ENCODE results near the gene RIMBP3C. TPM values are rescaled to one million over a fixed set of nuclear protein-coding genes. Genes with fewer than 3 reads are reported as not detected.
"Not testable (repeated sequence)": the region's sequence is repeated elsewhere in the genome, so short reads cannot be mapped to it uniquely, and the experiment has no call there.

RIMBP3C gene, protein sequence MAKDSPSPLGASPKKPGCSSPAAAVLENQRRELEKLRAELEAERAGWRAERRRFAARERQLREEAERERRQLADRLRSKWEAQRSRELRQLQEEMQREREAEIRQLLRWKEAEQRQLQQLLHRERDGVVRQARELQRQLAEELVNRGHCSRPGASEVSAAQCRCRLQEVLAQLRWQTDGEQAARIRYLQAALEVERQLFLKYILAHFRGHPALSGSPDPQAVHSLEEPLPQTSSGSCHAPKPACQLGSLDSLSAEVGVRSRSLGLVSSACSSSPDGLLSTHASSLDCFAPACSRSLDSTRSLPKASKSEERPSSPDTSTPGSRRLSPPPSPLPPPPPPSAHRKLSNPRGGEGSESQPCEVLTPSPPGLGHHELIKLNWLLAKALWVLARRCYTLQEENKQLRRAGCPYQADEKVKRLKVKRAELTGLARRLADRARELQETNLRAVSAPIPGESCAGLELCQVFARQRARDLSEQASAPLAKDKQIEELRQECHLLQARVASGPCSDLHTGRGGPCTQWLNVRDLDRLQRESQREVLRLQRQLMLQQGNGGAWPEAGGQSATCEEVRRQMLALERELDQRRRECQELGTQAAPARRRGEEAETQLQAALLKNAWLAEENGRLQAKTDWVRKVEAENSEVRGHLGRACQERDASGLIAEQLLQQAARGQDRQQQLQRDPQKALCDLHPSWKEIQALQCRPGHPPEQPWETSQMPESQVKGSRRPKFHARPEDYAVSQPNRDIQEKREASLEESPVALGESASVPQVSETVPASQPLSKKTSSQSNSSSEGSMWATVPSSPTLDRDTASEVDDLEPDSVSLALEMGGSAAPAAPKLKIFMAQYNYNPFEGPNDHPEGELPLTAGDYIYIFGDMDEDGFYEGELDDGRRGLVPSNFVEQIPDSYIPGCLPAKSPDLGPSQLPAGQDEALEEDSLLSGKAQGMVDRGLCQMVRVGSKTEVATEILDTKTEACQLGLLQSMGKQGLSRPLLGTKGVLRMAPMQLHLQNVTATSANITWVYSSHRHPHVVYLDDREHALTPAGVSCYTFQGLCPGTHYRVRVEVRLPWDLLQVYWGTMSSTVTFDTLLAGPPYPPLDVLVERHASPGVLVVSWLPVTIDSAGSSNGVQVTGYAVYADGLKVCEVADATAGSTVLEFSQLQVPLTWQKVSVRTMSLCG (N-terminal part only)
- 1 to 10 TPM in 1 of 2 donors, under 1 TPM in 1; 0.50 to 1.4 TPM for total RNA-seq

DNA sequence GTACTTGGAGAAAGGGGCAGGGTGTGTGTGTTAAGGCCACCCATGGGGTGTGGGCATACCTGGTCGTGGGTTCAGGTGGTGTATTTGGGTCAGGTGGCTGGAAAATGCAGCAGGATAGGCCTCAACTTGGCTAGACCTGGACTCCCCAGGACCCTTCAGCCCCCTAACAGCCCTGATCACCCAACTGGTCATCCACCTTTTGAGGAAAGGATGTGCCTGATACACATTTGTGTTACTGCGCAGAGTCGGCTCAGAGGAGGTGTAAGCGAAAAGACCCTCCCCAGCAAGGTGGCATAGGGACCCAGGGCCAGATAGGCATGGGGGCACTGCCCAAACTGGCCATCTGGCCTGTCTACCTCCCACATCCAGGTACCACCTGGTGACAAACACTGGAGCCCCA is at the start of gene RIMBP3C:
Gene RIMBP3C, minus strand, starts transcription at position 101 of the 400 bp plus-strand sequence. CDS start 485 bp downstream, outside the sequence.
- not testable (repeated sequence) for H3K27me3 Mint-ChIP-seq; H3K9me3 Mint-ChIP-seq; H3K4me1 Mint-ChIP-seq (ENCODE audit: low read depth in 2 of 2); H3K36me3 Mint-ChIP-seq; ATAC-seq; H3K27ac Mint-ChIP-seq; H3K4me3 Mint-ChIP-seq; DNase-seq (ENCODE audit: low spot score)

DNA sequence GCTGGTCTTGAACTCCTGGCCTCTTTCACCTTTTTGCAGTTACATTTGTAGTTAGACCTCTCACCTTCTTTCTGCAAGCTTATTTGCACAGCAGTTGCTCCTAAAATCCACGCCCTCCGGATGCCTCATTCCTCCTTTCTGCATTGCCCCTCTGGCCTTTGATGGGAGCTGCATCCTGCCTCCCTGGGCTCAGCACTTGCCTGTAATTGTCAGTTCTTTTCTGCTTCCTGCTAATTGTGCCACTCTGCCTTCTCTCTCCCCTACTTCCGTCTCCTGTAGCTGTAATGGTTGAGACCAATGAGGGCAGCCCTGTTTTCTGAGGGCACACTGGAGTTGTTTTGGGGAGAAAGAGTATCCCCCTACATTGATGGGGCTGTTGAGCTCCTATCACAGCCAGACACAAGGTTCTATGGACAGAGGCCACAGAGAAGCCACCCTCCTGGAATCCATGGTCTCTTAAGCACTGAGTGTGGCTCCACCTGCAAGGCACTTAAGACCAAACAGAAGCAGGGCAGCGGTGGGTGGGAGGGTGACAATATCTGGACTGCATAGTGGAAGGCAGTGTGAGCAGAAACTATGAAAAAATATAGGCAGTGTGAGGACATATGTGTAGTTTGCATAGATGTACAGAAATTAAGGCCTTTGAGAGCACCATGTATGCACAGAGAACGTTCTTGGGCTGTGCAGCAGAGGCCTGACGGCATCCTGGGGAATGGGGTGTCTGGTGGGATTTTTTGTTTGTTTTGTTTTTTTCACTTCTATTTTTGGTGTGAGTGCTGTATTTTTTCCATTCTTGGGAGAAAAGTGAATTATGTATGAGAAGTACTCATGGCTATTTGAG is 48.0 kb upstream of the RIMBP3C start:
- H3K9me3 Mint-ChIP-seq = no peaks in the 10 kb centered on the region
- ATAC-seq (no peak), DNase-seq (ENCODE audit: low spot score) (no peak)
- H3K36me3 Mint-ChIP-seq = peaks cover 20% of the 10 kb centered on the region
- H3K27me3 Mint-ChIP-seq = no peaks in the 10 kb centered on the region
- H3K27ac Mint-ChIP-seq = peak overlapping the region; percentile 71 to 79
- H3K4me3 Mint-ChIP-seq = peak overlapping the region; percentile 55
- H3K4me1 Mint-ChIP-seq (ENCODE audit: low read depth in 2 of 2) = peaks cover 45 to 46% of the 10 kb centered on the region in 2 donors

DNA sequence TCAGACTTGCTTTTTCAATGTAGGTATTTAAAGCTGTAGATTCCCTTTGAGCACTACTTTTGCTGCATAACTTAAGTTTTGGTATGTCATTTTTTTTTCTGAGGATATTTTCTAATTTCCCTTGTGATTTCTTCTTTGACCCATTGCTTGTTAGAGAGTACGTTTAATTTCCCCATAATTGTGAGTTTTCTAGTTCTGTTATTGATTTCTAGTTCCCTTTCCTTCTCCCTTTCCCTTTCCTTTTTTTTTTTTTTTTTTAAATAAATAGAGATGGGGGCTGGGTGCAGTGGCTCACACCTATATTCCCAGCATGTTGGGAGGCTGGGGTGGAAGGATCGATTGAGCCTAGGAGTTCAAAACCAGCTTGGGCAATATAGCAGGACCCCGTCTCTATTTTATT is 47.0 kb upstream of the RIMBP3C start:
- ATAC-seq = no peak
- peak overlapping the region in 1 of 2 donors; percentile 55 for H3K27ac Mint-ChIP-seq
- no peak overlapping the region for H3K4me3 Mint-ChIP-seq
- H3K9me3 Mint-ChIP-seq = no peaks in the 10 kb centered on the region
- no peaks in the 10 kb centered on the region for H3K27me3 Mint-ChIP-seq
- no peak for DNase-seq (ENCODE audit: low spot score)
- H3K36me3 Mint-ChIP-seq = peaks cover 29% of the 10 kb centered on the region
- peaks cover 53 to 55% of the 10 kb centered on the region in 2 donors for H3K4me1 Mint-ChIP-seq (ENCODE audit: low read depth in 2 of 2)

DNA sequence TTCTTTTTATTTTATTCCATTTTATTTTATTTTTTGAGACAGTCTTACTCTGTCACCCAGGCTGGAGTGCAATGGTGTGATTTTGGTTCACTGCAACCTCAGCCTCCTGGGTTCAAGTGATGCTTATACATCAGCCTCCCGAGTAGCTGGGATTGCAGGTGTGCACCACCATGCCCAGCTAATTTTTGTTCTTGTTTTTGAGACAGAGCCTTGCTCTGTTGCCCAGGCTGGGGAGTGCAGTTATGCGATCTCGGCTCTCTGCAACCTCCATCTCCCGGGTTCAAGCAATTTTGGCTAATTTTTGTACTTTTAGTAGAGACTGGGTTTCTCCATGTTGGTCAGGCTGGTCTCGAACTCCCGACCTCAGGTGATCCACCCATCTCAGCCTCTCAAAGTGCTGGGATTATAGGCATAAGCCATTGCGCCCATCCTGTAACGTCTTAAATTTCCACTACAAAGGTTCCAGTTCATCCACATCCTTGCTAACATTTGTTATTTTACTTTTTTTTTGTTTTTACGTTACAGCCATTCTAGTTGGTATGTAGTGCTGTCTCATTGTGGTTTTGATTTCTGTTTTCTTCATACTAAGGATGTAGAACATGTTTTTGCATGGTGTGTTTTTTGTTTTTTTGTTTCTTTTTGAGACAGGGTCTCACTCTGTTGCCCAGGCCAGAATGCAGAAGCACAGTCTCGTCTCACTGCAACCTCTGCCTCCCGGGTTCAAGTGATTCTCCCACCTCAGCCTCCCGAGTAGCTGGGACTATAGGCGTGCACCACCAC is 45.3 kb upstream of the RIMBP3C start:
- H3K27ac Mint-ChIP-seq; H3K4me3 Mint-ChIP-seq; DNase-seq (ENCODE audit: low spot score); H3K27me3 Mint-ChIP-seq; H3K9me3 Mint-ChIP-seq; ATAC-seq: not testable (repeated sequence)
- Mint-ChIP-seq H3K36me3 (peaks cover 32% of the 10 kb centered on the region), H3K4me1 (ENCODE audit: low read depth in 2 of 2) (peaks cover 58% of the 10 kb centered on the region in 2 donors)

DNA sequence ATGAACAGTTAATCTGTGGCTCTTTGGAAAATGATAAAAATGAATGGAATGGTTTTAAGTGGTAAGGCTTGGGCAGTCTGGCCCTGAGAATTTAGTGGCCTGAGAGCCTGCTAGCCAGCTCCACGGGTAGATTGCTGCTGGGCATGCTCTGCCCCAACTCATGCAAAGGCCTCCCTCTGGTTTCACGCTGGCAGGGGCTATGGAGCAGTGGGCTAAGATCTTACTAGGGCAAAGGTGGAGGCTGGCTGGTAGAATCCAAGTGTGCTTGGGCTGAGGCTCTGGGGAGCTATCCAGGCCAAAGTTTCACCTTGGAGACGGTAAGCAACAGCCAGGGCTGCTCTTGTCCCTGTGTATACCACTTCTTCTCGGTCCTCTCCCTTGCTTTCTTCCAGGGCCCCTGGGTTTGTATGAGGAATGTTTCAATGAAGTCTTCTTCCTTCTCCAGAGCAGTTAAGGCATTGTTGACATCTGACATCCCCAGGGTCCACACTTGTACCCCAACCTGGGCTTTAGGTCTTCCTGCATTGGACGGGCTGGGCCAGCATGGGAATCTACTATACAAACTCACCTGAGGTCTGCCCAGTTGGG is 43.7 kb upstream of the RIMBP3C start:
- DNase-seq (ENCODE audit: low spot score) = no peak
- H3K27ac Mint-ChIP-seq = peak overlapping the region; percentile 69 to 83
- H3K4me3 Mint-ChIP-seq = no peak overlapping the region
- H3K4me1 Mint-ChIP-seq (ENCODE audit: low read depth in 2 of 2) = peaks cover 67 to 72% of the 10 kb centered on the region in 2 donors
- no peaks in the 10 kb centered on the region for H3K9me3 Mint-ChIP-seq
- peaks cover 36% of the 10 kb centered on the region for H3K36me3 Mint-ChIP-seq
- ATAC-seq = no peak
- H3K27me3 Mint-ChIP-seq = no peaks in the 10 kb centered on the region

DNA sequence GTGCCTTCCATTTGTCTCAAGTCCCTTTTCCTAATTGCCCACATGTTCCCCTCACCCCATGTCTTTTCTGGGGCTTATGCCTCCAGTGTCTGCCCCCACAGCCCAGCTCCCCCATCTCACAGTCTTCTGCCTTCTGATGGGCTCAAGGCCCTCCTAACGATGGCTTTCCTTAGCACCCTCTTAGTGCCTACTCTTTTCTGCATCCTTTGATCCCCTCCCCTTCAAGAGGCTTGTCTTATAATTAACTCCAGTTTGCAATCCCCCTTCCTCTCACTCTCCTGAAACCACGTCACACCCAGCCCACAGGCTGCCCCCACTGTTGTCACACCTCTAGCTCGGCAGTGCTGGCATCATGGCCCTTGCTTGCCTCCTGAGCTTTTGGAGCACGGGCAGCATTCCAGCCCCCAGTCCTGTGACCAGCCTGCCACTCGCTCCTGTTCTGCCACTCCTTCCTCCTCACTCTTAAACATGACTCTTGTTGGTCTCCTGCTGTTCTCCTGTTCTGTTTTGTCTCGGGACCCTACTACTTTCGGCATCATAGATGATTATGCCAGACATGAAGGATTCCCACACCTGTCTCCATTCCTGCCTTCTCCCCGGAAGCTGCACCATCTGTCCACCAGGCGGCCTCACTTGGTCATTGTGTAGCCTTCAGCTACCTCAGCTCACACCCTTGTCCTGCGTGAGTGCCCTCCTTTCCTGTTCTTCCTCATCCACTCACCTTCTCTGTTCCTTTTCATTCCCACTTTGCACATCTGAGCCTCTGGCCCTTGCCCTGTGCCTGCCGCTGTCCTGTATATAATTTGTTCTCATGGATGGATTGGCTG is 42.4 kb upstream of the RIMBP3C start:
- Mint-ChIP-seq H3K9me3 (no peaks in the 10 kb centered on the region), H3K4me3 (peak overlapping the region; percentile 66), H3K36me3 (peaks cover 29% of the 10 kb centered on the region), H3K4me1 (ENCODE audit: low read depth in 2 of 2) (peaks cover 65 to 68% of the 10 kb centered on the region in 2 donors), H3K27ac (peak overlapping the region; percentile 69 to 83), H3K27me3 (no peaks in the 10 kb centered on the region)
- no peak for DNase-seq (ENCODE audit: low spot score)
- peak in 1 of 2 donors; percentile 55 for ATAC-seq

DNA sequence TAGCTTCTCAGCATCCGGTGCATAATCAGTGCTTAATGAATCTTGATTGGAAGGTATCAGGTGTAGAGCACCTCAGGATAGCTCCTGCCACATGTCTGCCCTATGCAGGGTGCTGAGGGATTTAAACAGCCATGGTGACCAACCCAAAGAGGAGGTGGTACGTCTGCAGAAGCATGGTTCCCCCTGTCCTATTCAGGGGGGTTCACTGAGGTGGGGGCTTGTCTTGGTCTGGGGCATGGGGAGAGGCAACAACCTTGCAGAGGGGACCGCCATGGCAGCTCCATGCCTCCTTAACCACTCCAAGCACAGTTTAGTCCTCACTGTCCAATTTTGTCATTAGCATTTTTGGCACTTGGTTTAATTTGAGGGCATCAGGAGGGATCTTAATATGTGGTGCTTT is 41.2 kb upstream of the RIMBP3C start:
- no peak for DNase-seq (ENCODE audit: low spot score)
- Mint-ChIP-seq H3K27me3 (no peaks in the 10 kb centered on the region), H3K4me3 (no peak overlapping the region), H3K4me1 (ENCODE audit: low read depth in 2 of 2) (peaks cover 70 to 71% of the 10 kb centered on the region in 2 donors), H3K27ac (peak overlapping the region in 1 of 2 donors; percentile 96), H3K9me3 (no peaks in the 10 kb centered on the region), H3K36me3 (peaks cover 24% of the 10 kb centered on the region)
- ATAC-seq = no peak

DNA sequence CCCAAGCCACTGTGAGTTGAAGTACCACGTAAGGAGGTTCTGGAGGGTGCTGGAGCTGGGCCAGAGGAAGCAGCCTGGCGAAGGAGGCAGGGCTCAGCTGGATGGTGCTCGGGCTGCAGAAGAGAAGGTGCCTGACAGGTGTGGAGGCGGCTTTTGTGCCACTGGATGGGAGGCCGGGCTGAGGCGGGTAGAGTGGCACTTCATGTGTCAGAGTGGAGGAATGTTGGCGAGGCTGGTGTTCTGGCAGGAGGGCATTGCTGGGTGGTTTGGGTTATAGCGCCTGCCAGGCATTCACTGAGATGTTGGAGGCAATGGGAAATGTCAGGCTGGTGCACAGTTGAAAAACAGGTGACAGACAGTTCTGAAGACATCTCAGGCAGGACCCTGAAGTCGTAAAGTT is 40.4 kb upstream of the RIMBP3C start:
- peaks cover 24% of the 10 kb centered on the region for H3K36me3 Mint-ChIP-seq
- no peaks in the 10 kb centered on the region for H3K9me3 Mint-ChIP-seq
- ATAC-seq (no peak), DNase-seq (ENCODE audit: low spot score) (no peak)
- no peaks in the 10 kb centered on the region for H3K27me3 Mint-ChIP-seq
- H3K27ac Mint-ChIP-seq = peak overlapping the region; percentile 87 to 96
- H3K4me3 Mint-ChIP-seq = peak overlapping the region; percentile 25
- peaks cover 73 to 74% of the 10 kb centered on the region in 2 donors for H3K4me1 Mint-ChIP-seq (ENCODE audit: low read depth in 2 of 2)

DNA sequence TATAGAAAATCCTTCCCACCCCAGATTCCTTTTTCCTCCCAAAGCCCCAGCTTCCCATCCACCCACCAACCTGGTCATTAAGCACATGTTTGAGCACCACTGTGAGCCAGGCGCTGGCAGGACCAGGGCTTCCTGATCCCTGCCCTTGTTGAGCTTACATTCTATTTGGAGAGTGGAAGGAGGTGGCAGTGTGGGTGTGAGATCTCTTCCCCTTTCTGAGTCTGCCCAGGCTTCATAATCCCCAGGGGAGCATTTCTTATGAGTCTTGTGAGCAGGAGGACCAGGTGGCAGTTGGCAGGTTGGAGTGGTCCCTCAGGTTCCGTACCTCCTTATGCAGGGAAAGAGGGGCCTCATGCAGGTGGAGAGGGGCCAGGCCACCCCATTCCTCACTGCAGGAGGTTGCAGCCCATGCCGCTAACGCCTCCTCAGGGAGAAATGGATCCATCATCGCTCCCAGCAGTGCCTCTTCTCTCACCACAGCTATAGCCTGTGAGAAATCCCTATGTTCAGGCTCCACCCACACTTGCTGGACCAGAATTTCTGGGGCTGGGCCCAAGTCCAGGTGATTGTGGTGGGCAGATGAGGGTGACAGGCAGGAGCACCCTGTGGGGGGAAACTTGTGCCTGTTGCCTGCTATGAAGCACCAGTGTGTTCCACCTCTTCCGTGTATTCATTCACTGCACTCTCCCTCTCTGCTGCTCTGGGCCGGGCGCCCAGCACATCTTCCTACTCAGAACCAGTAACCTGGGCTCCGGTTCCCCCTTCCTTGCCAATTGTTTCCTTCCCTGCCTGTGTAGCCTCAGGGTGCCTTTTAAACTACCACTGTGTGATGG is 39.8 kb upstream of the RIMBP3C start:
- no peak for DNase-seq (ENCODE audit: low spot score)
- no peaks in the 10 kb centered on the region for H3K27me3 Mint-ChIP-seq
- H3K4me3 Mint-ChIP-seq = peak overlapping the region; percentile 74
- ATAC-seq = no peak
- peak overlapping the region; percentile 87 to 96 for H3K27ac Mint-ChIP-seq
- peaks cover 73 to 74% of the 10 kb centered on the region in 2 donors for H3K4me1 Mint-ChIP-seq (ENCODE audit: low read depth in 2 of 2)
- peaks cover 24% of the 10 kb centered on the region for H3K36me3 Mint-ChIP-seq
- H3K9me3 Mint-ChIP-seq = no peaks in the 10 kb centered on the region

DNA sequence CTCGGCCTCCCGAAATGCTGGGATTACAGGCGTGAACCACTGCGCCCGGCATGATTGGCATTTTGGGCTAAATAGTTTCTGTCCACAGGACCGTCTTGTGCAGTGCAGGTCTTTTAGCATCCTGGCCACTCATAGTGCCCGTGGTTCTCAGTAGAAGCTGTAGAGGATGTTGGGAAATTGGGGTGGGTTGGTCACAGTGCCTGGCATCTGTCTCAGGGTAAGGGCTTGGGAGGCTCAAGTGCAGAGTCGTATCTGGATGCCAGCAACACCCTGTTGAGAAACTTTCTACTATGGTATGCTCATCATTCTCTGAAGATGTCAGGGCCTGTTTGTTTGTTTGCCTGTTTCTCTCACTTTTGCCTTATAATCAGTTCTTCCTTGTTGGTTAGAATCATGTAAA is 38.1 kb upstream of the RIMBP3C start:
- DNase-seq (ENCODE audit: low spot score) = no peak

More for the DNA sequence above, 38.1 kb upstream of the RIMBP3C start:
- Mint-ChIP-seq H3K27me3 (no peaks in the 10 kb centered on the region), H3K9me3 (peaks cover 2% of the 10 kb centered on the region), H3K36me3 (peaks cover 29% of the 10 kb centered on the region), H3K27ac (peak overlapping the region; percentile 87 to 96), H3K4me1 (ENCODE audit: low read depth in 2 of 2) (peaks cover 66 to 68% of the 10 kb centered on the region in 2 donors), H3K4me3 (peak overlapping the region; percentile 74)
- ATAC-seq = peak; percentile 54

Measured in natural killer cell treated with Interleukin-12 subunit alpha and Interleukin-12 subunit beta and Interleukin-15 and Interleukin-18, amount 100 ng/mL, for 72 hours (primary cell).